Tibial artery (tissue), 4 donors: ENCODE data around the gene PIK3AP1.

Experiments used
- DNase-seq, 2 donors: peaks; one replicate each; pipeline ENCODE4 v3.0.0-alpha.2; 2019
- H3K27ac ChIP-seq, 2 donors: fragments of 200-600 bp; sonication (generic) in 1 of 2; 1 replicate in 1 of 2; 2 replicates in 1 of 2; pipeline ENCODE4 v1.5.1; 2018 to 2019; ENCODE audit warnings: mild to moderate bottlenecking in 1 of 2
- H3K27me3 ChIP-seq, 2 donors: fragments of 200-600 bp; sonication (generic) in 1 of 2; one replicate each; pipeline versions ENCODE4 v1.5.1 to v1.6.0; 2016 to 2019
- H3K36me3 ChIP-seq, 3 donors: fragments of 200-600 bp; sonication (generic) in 2 of 3; one replicate each; pipeline ENCODE4 v1.5.1; 2016 to 2019; ENCODE audit warnings: mild to moderate bottlenecking in 2 of 3
- H3K4me1 ChIP-seq, 4 donors: fragments of 200-600 bp; sonication (generic) in 2 of 4; 1 replicate in 3 of 4; 2 replicates in 1 of 4; pipeline ENCODE4 v1.5.1; 2016 to 2019
- H3K4me3 ChIP-seq, 2 donors: fragments of 200-600 bp; sonication (generic) in 1 of 2; 1 replicate in 1 of 2; 2 replicates in 1 of 2; pipeline ENCODE4 v1.5.1; 2018 to 2019; ENCODE audit warnings: mild to moderate bottlenecking in 2 of 2
- H3K9me3 ChIP-seq, 3 donors: fragments of 200-600 bp; sonication (generic) in 1 of 3; one replicate each; pipeline ENCODE4 v1.5.1; 2016 to 2019
- intact Hi-C: fragments of 100-400 bp; cut with DNase I; formaldehyde crosslinking; loops from one replicate; pipeline ENCODE4 v1.15.0; 2023; ENCODE audit warnings: low total_unique reads
- TF ChIP-seq, protein P1 (sequence below), 2 experiments: fragments of 200-600 bp in 1 of 2; fragments of 450-650 bp in 1 of 2; IDR thresholded peaks; one replicate each; pipeline ENCODE4 v1.5.1; 2017 to 2019; ENCODE audit warnings: antibody characterized with exemption in 2 of 2, mild to moderate bottlenecking in 1 of 2, moderate library complexity in 1 of 2

The PIK3AP1 gene

DNA sequence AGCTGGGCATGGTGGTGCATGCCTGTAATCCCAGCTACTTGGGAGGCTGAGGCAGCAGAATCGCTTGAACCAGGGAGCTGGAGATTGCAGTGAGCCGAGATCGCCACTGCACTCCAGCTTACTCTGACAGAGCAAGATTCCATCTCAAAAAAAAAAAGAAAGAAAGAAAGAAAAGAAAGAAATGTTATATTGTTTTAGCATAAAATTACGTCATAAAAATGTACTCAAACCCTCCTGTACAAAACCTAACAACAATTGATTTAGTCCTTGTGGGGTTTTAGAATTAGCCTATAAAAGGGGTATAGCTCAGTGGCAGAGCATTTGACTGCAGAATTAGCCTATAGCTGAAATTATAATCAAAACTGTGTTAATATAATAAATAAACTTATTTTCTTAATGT, 27.9 kb downstream of the PIK3AP1 start:
- DNase-seq: no peak
- no peaks in the 10 kb centered on the region for H3K36me3 ChIP-seq
- H3K27ac ChIP-seq: no peak overlapping the region
- no peaks in the 10 kb centered on the region for H3K9me3 ChIP-seq
- intact Hi-C loops: no loop called here
- TF ChIP-seq, protein P1, sequence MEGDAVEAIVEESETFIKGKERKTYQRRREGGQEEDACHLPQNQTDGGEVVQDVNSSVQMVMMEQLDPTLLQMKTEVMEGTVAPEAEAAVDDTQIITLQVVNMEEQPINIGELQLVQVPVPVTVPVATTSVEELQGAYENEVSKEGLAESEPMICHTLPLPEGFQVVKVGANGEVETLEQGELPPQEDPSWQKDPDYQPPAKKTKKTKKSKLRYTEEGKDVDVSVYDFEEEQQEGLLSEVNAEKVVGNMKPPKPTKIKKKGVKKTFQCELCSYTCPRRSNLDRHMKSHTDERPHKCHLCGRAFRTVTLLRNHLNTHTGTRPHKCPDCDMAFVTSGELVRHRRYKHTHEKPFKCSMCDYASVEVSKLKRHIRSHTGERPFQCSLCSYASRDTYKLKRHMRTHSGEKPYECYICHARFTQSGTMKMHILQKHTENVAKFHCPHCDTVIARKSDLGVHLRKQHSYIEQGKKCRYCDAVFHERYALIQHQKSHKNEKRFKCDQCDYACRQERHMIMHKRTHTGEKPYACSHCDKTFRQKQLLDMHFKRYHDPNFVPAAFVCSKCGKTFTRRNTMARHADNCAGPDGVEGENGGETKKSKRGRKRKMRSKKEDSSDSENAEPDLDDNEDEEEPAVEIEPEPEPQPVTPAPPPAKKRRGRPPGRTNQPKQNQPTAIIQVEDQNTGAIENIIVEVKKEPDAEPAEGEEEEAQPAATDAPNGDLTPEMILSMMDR (IDR thresholded peaks at IDR 0.05): no peak
- H3K4me1 ChIP-seq: no peaks in the 10 kb centered on the region
- no peaks in the 10 kb centered on the region for H3K27me3 ChIP-seq
- no peak overlapping the region for H3K4me3 ChIP-seq

GRCh38 chr10:96691761-96692160, 28.6 kb downstream of the PIK3AP1 start:
- intact Hi-C loops: no loop called here
- Histone ChIP-seq H3K4me3 (no peak overlapping the region), H3K27ac (no peak overlapping the region), H3K4me1 (no peaks in the 10 kb centered on the region), H3K36me3 (no peaks in the 10 kb centered on the region), H3K9me3 (no peaks in the 10 kb centered on the region), H3K27me3 (no peaks in the 10 kb centered on the region)
- no peak for DNase-seq
- TF ChIP-seq, protein P1 (IDR thresholded peaks at IDR 0.05): no peak

- Histone ChIP-seq H3K9me3 (no peaks in the 10 kb centered on the region), H3K27ac (no peak overlapping the region), H3K4me3 (no peak overlapping the region), H3K4me1 (no peaks in the 10 kb centered on the region), H3K27me3 (no peaks in the 10 kb centered on the region), H3K36me3 (no peaks in the 10 kb centered on the region)
- TF ChIP-seq, protein P1 (IDR thresholded peaks at IDR 0.05): no peak
- intact Hi-C loops: no loop called here
- no peak for DNase-seq
Observed at GRCh38 chr10:96690755-96691730, 29.3 kb downstream of the PIK3AP1 start.

DNA sequence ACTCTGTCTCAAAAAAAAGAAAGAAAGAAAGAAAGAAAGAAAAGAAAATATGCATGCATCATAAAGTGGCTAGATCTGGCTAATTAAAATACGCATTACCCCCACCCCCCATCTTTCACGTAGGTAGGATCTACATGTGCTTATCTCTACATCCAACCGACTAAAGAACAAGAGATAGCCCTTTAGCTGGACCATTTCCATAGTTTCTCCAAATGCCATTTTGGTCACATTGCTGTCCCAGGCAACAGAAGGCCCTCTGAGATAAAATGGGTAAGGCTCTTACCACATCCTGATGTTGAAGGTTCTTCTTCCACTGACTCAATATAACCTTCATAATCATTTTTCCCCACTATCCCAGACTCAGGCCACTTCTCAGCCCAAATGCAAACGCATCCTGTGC, 31.5 kb downstream of the PIK3AP1 start:
- Histone ChIP-seq H3K27ac (no peak overlapping the region), H3K27me3 (peaks cover 0 to 4% of the 10 kb centered on the region in 2 donors), H3K4me1 (no peaks in the 10 kb centered on the region), H3K36me3 (no peaks in the 10 kb centered on the region), H3K4me3 (no peak overlapping the region), H3K9me3 (no peaks in the 10 kb centered on the region)
- DNase-seq: no peak
- intact Hi-C loops: no loop called here
- TF ChIP-seq, protein P1 (IDR thresholded peaks at IDR 0.05): no peak

DNA sequence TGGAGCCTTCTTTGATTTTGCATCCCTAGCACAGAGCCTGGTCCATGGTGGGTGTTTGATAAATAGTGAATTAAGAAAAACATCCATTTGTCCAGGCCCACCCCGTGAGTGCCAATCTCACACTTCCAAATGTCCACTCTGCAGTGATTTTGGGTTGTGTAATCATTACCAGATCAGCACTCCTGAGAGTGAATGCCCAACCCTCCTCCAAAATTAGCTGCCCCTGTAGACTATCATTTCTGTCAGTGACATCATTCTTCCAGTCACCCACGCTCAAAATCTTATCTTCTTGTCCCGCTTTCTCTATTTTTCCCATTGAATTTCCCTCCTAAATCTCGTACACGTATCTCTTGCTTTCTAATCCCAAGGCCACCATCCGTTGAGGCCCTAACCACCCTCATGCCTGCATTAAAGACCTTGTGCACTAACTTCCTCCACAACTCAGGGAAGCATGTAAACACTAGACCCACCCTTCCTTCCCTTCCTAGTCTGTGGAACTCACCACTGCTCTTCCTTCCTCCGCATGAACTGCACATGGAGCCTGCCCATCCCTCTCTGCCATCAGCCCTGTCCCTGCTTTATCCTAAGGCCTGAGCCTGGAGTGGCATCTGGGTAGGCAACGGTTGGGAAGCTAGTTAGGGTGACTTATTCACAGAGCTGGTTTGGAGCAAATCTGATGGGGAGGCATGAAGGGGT, 32.8 kb downstream of the PIK3AP1 start:
- TF ChIP-seq, protein P1 (IDR thresholded peaks at IDR 0.05): no peak
- H3K27me3 ChIP-seq: peaks cover 0 to 4% of the 10 kb centered on the region in 2 donors
- intact Hi-C loops: no loop called here
- no peak for DNase-seq
- no peaks in the 10 kb centered on the region for H3K9me3 ChIP-seq
- no peak overlapping the region for H3K4me3 ChIP-seq
- no peaks in the 10 kb centered on the region for H3K4me1 ChIP-seq
- no peaks in the 10 kb centered on the region for H3K36me3 ChIP-seq
- H3K27ac ChIP-seq: no peak overlapping the region
